K562 (cell line): Measurements from ENCODE around the gene MROH8. TPM values are rescaled to one million over a fixed set of nuclear protein-coding genes. Genes with fewer than 3 reads are reported as not detected.
A peak's percentile ranks its signal among the peaks of the same experiment; 100 is the strongest.

Source experiments
- ATAC-seq: fragments of 200-7000 bp; cut with Tn5 transposase; 3 replicates; pipeline ENCODE4 v1.9.1; 2020; ENCODE audit warnings: moderate library complexity
- BruUV-seq: library from RNA; stranded (reverse); fragments of 400-500 nt; replicated peaks from 2 replicates; lab custom pipeline; 2021; lab: Mats Ljungman, UMichigan
- CTCF ChIA-PET: fragments of 300-600 bp; formaldehyde crosslinking; extraction: SDS; loops from one replicate; lab custom pipeline; 2021; ENCODE audit warnings: low intra/inter-chr PET ratio; lab: Yijun Ruan, JAX
- POLR2A ChIA-PET: fragments of 300-600, 350-650 bp; sonication (Branson Sonifier 250); formaldehyde crosslinking; extraction: SDS; loops from one replicate; lab custom pipeline; 2021; ENCODE audit warnings: antibody characterized with exemption, inconsistent platforms; lab: Yijun Ruan, JAX
- DNase-seq, 4 experiments: peaks; one replicate each; pipeline versions ENCODE4 v3.0.0 to v3.0.0-alpha.2; 2011 to 2018; ENCODE audit warnings: low spot score in 3 of 4, mixed read lengths in 3 of 4; ENCODE audit errors: extremely low read depth in 1 of 4
- FAIRE-seq: peaks from 2 replicates; lab custom pipeline; 2011; peaks lifted over from hg19 to GRCh38; lab: Jason Lieb, UNC
- H2AFZ ChIP-seq: 2 replicates; pipeline ENCODE4 v1.6.0; 2011; ENCODE audit warnings: low read depth, low read length, control low read depth, inconsistent platforms
- H3K27ac ChIP-seq: fragments of 200-600 bp; 3 replicates; pipeline ENCODE4 v1.8.0; 2011; ENCODE audit warnings: low read depth, mild to moderate bottlenecking, control low read depth, inconsistent platforms, low read length, moderate library complexity, mixed read lengths; ENCODE audit errors: extremely low read depth
- H3K27me3 ChIP-seq, 2 experiments: fragments of 300-600 bp in 1 of 2; 2 replicates in 1 of 2; 3 replicates in 1 of 2; pipeline versions ENCODE4 v1.6.0 to v1.8.0; 2011; ENCODE audit warnings: inconsistent platforms in 2 of 2, low read length in 2 of 2, mild to moderate bottlenecking in 1 of 2, mixed read lengths in 1 of 2, moderate library complexity in 1 of 2; ENCODE audit not compliant: control insufficient read depth in 2 of 2, insufficient read depth in 2 of 2
- H3K36me3 ChIP-seq: fragments of 300-600 bp; 3 replicates; pipeline ENCODE4 v1.8.0; 2011; ENCODE audit warnings: mild to moderate bottlenecking, low read length, inconsistent platforms; ENCODE audit not compliant: control insufficient read depth, insufficient read depth
- H3K4me1 ChIP-seq, 2 experiments: fragments of 200-600 bp in 1 of 2; replicated peaks in 1 of 2; 2 replicates in 1 of 2; 3 replicates in 1 of 2; pipeline versions ENCODE4 v1.5.1 to v1.8.0; 2011; ENCODE audit warnings: inconsistent platforms in 2 of 2, low read length in 2 of 2, mild to moderate bottlenecking in 1 of 2, mixed read lengths in 1 of 2, moderate library complexity in 1 of 2; ENCODE audit not compliant: control insufficient read depth in 2 of 2, insufficient read depth in 2 of 2
- H3K4me2 ChIP-seq: 2 replicates; pipeline ENCODE4 v1.6.1; 2011; ENCODE audit warnings: low read length, control low read depth, inconsistent platforms, mixed read lengths; ENCODE audit not compliant: insufficient read depth
- H3K4me3 ChIP-seq: fragments of 200-600 bp; sonication (generic), shearing (Covaris generic); 2 replicates; pipeline ENCODE4 v1.5.1; 2016; ENCODE audit warnings: control low read depth, inconsistent platforms
- H3K79me2 ChIP-seq: fragments of 200-600 bp; 3 replicates; pipeline ENCODE4 v1.8.0; 2011; ENCODE audit warnings: low read length, inconsistent platforms; ENCODE audit not compliant: control insufficient read depth, insufficient read depth
- H3K9ac ChIP-seq, 2 experiments: 2 replicates each; pipeline versions ENCODE4 v1.6.0 to v1.6.1; 2011; ENCODE audit warnings: low read depth in 2 of 2, low read length in 2 of 2, control low read depth in 1 of 2, inconsistent platforms in 1 of 2, mild to moderate bottlenecking in 1 of 2, mixed read lengths in 1 of 2; ENCODE audit not compliant: insufficient read depth in 1 of 2
- H3K9me1 ChIP-seq: one replicate; pipeline ENCODE4 v1.6.0; 2011; ENCODE audit warnings: inconsistent platforms, mild to moderate bottlenecking, low read length, moderate library complexity; ENCODE audit not compliant: control insufficient read depth, insufficient read depth
- H3K9me3 ChIP-seq: replicated peaks from 2 replicates; pipeline ENCODE4 v1.5.1; 2011; ENCODE audit warnings: low read depth, low read length, inconsistent platforms; ENCODE audit not compliant: control insufficient read depth, insufficient read depth
- H4K20me1 ChIP-seq: replicated peaks from 2 replicates; pipeline ENCODE4 v1.6.1; 2011; ENCODE audit warnings: low read length, inconsistent platforms, mixed read lengths; ENCODE audit not compliant: control insufficient read depth, insufficient read depth
- BCOR ChIP-seq: fragments of 450-650 bp; IDR thresholded peaks from 2 replicates; pipeline ENCODE4 v1.6.1; 2016
- POLR2AphosphoS5 ChIP-seq: IDR thresholded peaks from 2 replicates; pipeline ENCODE4 v1.6.1; 2011; ENCODE audit warnings: mild to moderate bottlenecking, low read depth, low read length, moderate library complexity; ENCODE audit not compliant: control insufficient read depth, insufficient read depth
- POU5F1 ChIP-seq: fragments of 150-350 bp; IDR thresholded peaks from 2 replicates; pipeline ENCODE4 v1.6.1; 2014; ENCODE audit warnings: borderline replicate concordance, low read length, low read depth, mild to moderate bottlenecking; ENCODE audit not compliant: partially characterized antibody
- TAF15 ChIP-seq: fragments of 200-400 bp; formaldehyde crosslinking; IDR thresholded peaks from 2 replicates; pipeline ENCODE4 v1.6.1; 2017; ENCODE audit warnings: mild to moderate bottlenecking, low read depth, low read length, moderate library complexity
- ZFX ChIP-seq: sonication (generic); formaldehyde crosslinking; IDR thresholded peaks from 2 replicates; pipeline ENCODE4 v1.8.0; 2022; ENCODE audit warnings: mild to moderate bottlenecking, missing genetic modification reagents, moderate library complexity
- ZNF778 ChIP-seq: fragments of 450-650 bp; formaldehyde crosslinking; IDR thresholded peaks from 2 replicates; pipeline ENCODE4 v1.4.0; 2020; ENCODE audit warnings: mild to moderate bottlenecking, moderate library complexity
- WGBS: fragments of 100-300 bp; shearing (Covaris generic); methylation state at CpG from one replicate; pipeline ENCODE4 v1.1.6; 2016; ENCODE audit warnings: low coverage, mixed read lengths; ENCODE audit not compliant: insufficient coverage; ENCODE audit errors: missing lambda C conversion rate; 5-methylcytosine and 5-hydroxymethylcytosine counted together
- in situ Hi-C: fragments of 300-500 bp; cut with MboI; formaldehyde crosslinking; loops from 4 replicates; pipeline ENCODE4 v1.15.0; 2018; ENCODE audit warnings: inconsistent platforms, mixed read lengths
- intact Hi-C: fragments of 100-400 bp; cut with micrococcal nuclease; formaldehyde crosslinking; loops from 2 replicates; pipeline ENCODE4 v1.14.2; 2022
- polyA plus RNA-seq, 8 experiments: library from polyadenylated mRNA; depleted of rRNA in 4 of 8; stranded (reverse) in 5 of 8; unstranded in 3 of 8; fragments of >200 nt; fragmentation: Nextera tagmentation in 2 of 8; fragmentation: Illumina TruSeq in 1 of 8; extraction: Ambion mirVana in 2 of 8; extraction: Trizol in 1 of 8; gene quantifications; 2 replicates each; pipeline versions ENCODE4 v1.2.1 to v1.2.3, GENCODE V29; 2011 to 2014; ENCODE audit warnings: inconsistent platforms in 1 of 8, missing spikeins in 1 of 8
- total RNA-seq, 7 experiments: library from RNA; depleted of rRNA in 6 of 7; stranded (reverse); fragments of >200 nt in 6 of 7; fragmentation: Illumina TruSeq in 2 of 7; extraction: Trizol in 2 of 7; gene quantifications; 2 replicates each; pipeline versions ENCODE4 v1.2.1 to v1.2.3, GENCODE V29; 2011 to 2021; ENCODE audit warnings: low replicate concordance in 1 of 7
- TF ChIP-seq, protein P1 (sequence below): fragments of 450-650 bp; IDR thresholded peaks from 2 replicates; pipeline ENCODE4 v1.6.1; 2016

MROH8 gene
- total and polyA plus RNA-seq, 9 of the 15 experiments (the other 6 are each of a cell fraction or from before 2014, with no cell fraction given): 0.21 to 1.5 (median 0.78) TPM

DNA sequence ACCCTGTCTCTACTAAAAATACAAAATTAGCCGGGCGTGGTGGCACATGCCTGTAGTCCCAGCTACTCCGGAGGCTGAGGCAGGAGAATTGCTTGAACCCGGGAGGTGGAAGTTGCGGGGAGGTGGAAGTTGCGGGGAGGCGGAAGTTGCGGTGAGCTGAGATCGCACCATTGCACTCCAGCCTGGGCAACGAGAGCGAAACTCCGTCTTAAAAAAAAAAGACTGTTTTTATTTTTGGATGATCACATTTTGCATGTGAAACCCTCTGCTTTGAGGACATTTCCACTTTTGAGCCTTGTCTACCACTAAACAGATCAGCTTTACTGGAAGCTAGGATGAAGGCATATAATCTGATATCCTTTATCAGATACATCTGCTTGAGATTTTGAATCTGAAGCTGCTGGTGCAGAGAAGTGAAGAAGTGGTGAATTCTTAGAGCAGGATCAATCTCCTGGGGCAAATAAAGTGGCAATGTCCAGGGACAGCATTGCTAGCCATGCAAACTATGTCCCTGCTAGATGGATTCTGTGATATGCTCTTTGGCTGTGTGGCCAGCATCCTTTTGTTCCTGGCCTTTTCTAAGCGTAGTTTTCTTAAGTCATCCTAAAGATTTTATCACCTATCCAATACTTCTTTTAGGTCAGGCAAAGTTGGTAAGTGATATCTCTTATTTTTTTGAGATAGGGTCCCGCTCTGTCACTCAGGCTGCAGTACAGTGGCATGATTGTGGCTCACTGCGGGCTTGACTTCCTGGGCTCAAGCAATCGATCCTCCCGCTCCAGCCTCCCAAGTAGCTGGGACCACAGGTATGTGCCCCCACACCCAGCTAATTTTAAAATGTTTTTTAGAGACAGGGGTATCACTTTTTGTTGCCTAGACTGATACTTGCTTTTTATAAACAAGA is 106.8 kb downstream of the MROH8 start:
- intact Hi-C loops (no loop called here), in situ Hi-C loops (no loop called here)
- no peaks in the 10 kb centered on the region for H3K9me1 ChIP-seq
- H3K4me3 ChIP-seq: no peak overlapping the region
- DNase-seq (no peak), ATAC-seq (no peak), FAIRE-seq (no peak)
- no peak overlapping the region for H3K27ac ChIP-seq
- peaks cover 35% of the 10 kb centered on the region; the same call in 1 of the 3 replicates for H3K36me3 ChIP-seq
- BruUV-seq: no TSS peak
- ChIA-PET CTCF (no interaction called here), POLR2A (interaction anchor here (0.7 to 0.8 kb wide), 2 partner anchors 19 to 117 kb away, joined by 3 to 4 read pairs; no protein-coding TSS in a partner anchor)
- no peaks in the 10 kb centered on the region; the same call in 1 of the 2 replicates for H4K20me1 ChIP-seq
- H3K9me3 ChIP-seq: 0 out of 2 replicates have a peak, but pooled peaks cover 4% of the 10 kb centered on the region
- no peaks in the 10 kb centered on the region for H3K27me3 ChIP-seq
- TF ChIP-seq, protein P1, sequence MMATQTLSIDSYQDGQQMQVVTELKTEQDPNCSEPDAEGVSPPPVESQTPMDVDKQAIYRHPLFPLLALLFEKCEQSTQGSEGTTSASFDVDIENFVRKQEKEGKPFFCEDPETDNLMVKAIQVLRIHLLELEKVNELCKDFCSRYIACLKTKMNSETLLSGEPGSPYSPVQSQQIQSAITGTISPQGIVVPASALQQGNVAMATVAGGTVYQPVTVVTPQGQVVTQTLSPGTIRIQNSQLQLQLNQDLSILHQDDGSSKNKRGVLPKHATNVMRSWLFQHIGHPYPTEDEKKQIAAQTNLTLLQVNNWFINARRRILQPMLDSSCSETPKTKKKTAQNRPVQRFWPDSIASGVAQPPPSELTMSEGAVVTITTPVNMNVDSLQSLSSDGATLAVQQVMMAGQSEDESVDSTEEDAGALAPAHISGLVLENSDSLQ: peak; percentile 64; the same call in 1 of the 2 replicates
- TF ChIP-seq BCOR (no peak), ZFX (CRISPR knock-in tag) (0 out of 2 replicates have a peak, but pooled peaks have one; percentile 19), ZNF778 (CRISPR knock-in tag) (no peak), TAF15 (no peak), POLR2AphosphoS5 (no peak), POU5F1 (no peak)
- 86% methylated on average over 16 of the region's 17 CpGs for WGBS
- no peaks in the 10 kb centered on the region; a peak in 2 of 5 replicates for H3K4me1 ChIP-seq
- no peak overlapping the region for H3K4me2 ChIP-seq
- no peak overlapping the region for H3K9ac ChIP-seq
- H2AFZ ChIP-seq: no peak overlapping the region
- H3K79me2 ChIP-seq: peaks cover 51% of the 10 kb centered on the region
